GM18951 (cell line): Measurements from ENCODE around the gene CERS6.

Source experiments
- POLR2A ChIP-seq: IDR thresholded peaks from 4 replicates; pipeline ENCODE4 v1.6.1; 2011; ENCODE audit warnings: mild to moderate bottlenecking; ENCODE audit not compliant: insufficient read length, insufficient read depth; ENCODE audit errors: extremely low read depth
- in situ Hi-C: fragments of 300-500 bp; cut with MboI; formaldehyde crosslinking; loops from one replicate; pipeline ENCODE4 v1.12.0; 2022; ENCODE audit warnings: low sequenced_read_pairs, mixed read lengths, inconsistent platforms; ENCODE audit not compliant: unreplicated experiment

The CERS6 gene

DNA sequence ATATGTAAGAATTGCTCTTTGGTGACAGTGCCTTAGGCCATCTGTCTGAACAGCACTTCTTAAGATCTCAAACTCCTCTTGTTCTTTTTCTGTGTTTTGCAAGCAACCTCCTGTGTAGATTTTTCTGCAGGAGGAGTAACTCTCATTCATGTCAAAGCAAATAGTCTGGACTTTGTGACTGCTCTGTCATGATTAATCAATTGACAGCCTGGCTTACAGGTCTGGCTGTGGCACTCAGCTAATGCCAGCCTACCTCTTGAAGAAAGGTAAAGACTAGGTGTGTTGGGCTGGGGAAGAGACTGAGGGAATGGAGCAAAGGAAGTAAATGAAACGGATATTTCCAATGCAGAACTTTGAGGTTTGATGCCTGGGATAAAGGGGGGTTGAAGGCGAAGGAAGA, 156.6 kb downstream of the CERS6 start:
- TF ChIP-seq POLR2A, result no peak
- in situ Hi-C loops, result no loop called here

DNA sequence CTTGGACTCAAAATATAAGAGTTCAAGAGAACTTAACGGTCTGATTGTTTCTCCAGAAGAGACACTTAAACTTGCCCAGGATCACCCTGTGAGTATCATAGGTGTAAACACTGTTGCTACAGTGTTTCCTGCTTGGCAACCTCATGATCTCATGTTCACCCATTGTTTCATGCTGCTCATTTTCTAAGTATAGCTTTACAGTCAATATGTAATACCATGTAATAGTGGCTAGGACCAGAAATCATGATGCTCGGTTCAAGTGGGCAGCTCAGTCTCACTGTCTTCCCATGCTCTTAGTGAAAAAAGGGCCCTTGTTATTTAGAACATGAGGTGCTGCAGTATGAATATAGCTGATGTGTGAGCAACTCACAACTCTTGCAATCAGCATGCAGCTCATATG, 157.5 kb downstream of the CERS6 start:
- TF ChIP-seq POLR2A, result no peak

DNA sequence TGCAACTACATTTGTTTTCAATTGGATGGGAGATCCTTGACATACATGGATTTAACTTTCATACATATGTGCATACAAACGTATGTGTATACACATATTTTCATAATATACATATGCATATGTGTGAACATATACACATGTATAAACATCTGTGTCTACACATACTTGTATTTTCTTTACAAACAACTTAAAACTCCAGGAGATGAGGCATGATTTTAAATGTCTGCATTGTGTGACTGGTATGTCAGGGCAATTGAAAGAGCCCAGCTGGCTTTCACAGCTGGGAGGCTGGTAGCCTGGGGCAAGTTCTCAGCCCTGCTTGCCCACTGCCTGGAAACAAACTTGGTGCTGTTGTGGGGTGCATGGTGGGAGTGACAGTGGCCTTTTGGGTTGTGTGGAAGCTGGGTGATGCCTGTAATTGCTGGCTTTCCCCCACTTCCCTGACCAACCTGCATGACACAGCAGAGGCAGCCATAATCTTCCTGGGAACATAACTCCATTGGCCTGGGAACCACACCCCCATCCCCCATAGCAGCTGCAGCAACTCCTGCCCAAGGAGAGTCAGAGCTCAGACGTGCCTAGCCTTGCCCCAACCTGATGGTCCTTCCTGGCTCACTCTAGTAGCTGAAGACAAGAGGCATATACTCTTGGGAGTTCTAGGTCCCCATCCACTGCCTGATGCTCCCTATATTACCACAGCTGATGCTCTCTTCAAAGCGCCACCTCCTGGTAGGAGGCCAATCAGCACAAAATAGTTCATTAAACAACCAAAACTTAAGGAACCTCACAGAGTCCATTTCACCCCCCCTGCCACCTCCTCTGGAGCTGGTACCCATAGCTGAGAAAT, 158.3 kb downstream of the CERS6 start:
- no peak for TF ChIP-seq POLR2A
- in situ Hi-C loops, result no loop called here

More for the DNA sequence above, 157.5 kb downstream of the CERS6 start:
- in situ Hi-C loops, result no loop called here

DNA sequence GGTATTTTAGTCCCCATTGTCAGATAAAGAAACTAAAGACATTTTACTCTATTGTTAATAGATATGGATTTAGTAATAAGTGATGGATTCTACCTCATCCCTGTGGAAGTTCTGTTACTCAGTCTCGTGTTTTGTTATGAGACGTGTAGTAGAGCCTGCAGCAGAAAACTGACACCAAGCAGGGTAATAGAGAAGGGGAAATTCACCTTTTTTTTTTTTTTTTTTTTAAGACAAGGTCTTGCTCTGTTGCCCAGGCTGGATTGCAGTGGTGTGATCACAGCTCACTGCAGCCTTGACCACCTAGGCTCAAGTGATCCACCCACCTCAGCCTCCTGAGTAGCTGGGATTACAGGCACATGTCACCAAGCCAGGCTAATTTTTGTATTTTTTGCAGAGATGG, 164.5 kb downstream of the CERS6 start:
- in situ Hi-C loops, result no loop called here
- TF ChIP-seq POLR2A, result no peak

DNA sequence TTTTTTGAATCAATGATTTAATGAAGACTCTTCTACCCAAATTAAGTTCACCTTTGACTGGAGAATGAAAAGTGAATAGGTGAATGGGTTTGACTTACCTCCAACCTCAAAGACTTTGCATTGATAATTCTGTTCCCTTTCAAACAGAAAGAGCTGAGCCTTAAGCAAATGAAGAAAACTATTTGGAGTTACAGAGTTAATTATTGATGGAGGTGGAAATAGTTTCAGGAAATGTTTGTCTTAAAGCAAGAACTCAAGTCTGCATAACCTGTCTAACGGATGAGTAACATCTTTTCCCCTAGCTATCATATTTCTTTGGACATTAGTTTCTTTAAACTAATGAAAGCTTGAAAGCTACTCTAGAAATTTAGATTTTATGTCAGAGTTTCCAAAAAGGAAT, 166.5 kb downstream of the CERS6 start:
- in situ Hi-C loops, result no loop called here
- no peak for TF ChIP-seq POLR2A

DNA sequence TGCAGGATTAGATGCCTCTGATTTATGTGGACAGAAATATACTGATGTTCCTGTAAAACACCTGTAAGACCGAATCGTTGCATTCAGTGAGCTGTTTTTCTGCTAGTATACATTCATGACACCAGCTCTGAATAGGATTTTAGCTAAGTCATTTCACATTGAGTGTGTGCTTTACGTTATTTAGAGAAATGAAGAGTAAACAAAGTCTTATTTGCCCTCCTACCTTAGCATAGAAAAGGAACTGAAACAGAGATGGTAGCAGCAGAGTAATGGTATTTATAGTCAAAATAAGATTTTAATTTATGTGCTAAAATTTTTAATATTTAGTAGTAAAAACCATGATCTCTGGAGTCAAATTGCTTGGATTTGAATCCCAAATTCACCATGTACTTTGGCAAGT, 168.0 kb downstream of the CERS6 start:
- no peak for TF ChIP-seq POLR2A
- in situ Hi-C loops, result no loop called here

DNA sequence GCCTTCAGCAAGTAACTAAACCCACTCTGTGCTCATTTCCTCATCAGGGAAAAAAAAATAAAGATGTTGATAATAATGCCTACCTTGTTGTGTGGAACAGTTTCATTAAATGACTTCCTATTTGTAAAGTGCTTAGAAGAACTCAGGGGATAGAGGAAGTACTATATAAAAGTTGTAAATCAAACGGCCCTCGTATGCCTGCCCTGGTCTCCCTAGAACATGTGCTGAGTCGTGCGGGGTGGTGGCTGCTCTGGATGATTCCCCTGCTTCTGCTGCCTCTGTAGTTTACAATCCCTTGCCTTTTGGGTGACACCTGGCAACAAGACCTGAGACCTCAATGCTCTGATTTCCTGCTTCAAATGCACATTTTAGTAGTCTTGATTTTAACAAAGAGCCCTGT, 170.0 kb downstream of the CERS6 start:
- no peak for TF ChIP-seq POLR2A
- in situ Hi-C loops, result no loop called here

DNA sequence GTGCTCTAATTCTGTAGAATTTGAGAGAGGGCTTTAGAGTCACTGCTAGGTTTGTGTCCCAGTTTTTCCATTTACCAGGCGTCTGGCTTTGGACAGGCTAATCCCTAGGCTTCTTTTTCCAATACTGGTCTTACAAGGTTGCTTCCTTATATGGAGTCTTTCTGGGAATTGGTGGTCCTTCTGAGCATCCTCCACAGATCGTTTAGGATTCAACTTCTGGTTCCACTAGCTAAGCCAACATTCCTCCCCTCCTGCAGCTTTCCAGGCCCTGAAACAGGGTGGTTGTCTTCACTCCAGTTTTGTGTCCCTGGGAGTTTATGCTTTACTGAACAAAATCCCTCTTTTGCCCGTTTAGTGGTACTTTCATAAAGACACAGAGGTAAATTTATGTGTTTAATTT, 170.6 kb downstream of the CERS6 start:
- no peak for TF ChIP-seq POLR2A
- in situ Hi-C loops, result no loop called here

DNA sequence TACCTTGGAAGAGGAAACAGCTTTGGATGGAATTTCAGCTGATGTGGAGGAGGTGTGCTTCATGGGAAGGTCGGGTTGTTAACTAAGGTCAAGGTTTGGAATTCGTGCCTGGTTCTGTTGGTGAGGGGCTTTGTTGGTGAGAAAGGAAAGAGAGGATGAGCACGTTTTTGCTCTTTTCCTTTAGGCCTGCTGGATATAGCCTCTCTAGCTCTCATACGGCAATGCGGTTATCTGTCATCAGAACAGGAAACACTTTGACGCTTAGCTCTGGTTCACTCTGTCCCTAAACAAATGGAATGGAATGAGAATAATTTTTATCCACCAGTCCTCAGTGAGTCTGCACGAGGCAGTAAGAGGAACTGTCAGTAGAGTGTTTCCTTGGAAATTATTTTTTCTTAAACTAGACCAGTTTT, 176.6 kb downstream of the CERS6 start:
- in situ Hi-C loops, result no loop called here
- TF ChIP-seq POLR2A, result no peak

DNA sequence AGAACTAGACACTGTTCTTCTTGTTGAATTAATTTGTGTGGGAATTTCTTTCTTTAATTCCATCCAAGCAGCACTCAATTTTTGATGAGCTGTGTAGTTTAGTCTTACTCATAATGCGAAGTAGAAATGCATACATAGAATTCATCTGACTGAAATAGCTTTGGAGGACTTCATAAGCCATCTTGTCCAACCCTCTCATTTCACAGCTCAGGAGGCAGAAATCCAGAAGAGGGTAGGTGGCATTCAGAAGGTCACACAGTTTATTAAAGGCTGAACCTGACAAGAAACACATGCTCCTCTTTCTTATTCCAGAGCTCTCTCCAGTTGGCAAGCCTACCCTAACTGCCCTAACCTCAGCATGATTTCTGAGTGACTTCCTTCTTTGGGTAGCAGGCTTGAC, 177.1 kb downstream of the CERS6 start:
- in situ Hi-C loops, result no loop called here
- TF ChIP-seq POLR2A, result no peak

DNA sequence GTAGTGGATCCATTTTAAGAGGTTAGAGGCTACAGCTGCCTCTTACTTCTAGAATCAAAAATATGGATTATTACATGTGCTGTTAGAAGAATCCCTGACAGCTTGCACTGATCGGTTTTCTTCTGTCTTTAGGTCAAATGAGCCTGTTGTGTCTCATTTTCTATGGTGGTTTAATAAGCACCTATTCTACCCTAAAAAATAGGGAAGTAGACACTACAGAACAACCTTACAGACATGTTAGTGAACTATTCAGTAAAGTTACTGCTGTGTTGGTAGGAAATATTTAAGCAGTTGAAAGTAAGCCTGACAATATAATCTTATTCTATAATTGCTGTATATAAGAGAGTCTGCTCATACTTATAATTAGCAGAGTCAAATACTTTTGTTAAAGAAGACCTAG, 177.8 kb downstream of the CERS6 start:
- TF ChIP-seq POLR2A, result no peak
- in situ Hi-C loops, result no loop called here

DNA sequence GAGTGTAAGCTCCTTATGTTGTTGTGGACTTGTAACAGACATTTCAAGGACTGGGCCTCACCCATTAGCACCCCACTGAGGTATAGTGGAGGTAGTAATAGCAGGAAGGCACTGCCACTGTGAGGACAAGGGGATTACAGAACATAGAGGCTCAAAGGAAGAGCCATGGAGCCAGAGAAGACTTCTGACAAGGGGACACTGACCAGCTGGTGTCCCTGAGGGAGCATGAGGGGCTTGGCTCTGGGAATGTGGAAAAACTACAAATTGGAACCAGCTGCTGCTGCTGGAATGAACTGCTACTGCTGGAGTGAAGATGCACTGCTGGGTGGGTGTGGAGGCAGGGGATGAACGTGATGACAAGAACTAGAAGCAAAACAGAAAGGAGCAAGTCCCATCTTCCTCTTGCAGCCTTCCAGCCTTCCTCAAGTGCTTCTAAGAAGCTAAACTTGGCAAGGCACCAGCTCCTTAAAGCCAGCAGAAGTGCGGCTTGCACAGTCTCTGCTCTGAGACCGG, 179.0 kb downstream of the CERS6 start:
- no peak for TF ChIP-seq POLR2A
- in situ Hi-C loops, result no loop called here

DNA sequence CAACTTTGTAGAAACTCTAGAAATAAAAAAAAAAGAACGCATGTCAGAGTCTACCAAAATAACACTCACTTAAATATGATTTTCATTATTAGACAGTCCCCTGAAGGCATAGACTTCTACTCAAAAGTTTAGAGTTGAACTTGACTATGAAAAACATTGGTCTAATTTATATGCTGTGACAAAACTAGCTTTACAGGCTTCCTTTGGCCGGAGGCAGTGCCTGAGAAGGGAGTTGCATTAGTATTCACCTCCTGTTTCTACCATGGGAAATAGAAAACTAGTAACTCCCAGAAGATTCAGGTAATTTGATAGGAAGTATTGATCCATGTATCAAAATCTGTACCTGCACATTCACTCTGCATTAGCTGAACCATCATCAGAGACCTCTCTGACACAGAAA, 182.9 kb downstream of the CERS6 start:
- in situ Hi-C loops, result no loop called here
- no peak for TF ChIP-seq POLR2A

DNA sequence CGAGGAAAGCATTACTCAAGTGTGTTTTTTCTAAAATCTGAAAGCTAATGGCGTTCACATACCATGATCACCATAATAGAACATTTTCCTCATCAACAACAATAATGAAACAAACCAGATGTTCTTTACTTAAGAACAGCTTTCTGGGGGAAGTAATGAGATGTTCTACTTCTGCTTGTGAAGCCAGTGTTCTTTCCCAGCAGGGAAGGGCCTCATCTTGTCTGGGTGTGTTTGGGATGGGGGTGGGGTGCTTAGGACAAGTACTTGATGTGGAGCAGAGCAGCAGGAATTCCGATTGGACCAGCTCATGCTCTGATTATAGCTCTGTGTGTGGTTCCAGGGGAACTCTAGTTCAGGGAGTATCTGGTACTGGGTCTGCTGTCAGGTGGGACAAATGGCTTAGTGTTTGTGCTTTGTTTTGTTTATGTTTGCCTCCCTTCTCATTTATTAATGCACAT, 183.4 kb downstream of the CERS6 start:
- TF ChIP-seq POLR2A, result no peak
- in situ Hi-C loops, result no loop called here

DNA sequence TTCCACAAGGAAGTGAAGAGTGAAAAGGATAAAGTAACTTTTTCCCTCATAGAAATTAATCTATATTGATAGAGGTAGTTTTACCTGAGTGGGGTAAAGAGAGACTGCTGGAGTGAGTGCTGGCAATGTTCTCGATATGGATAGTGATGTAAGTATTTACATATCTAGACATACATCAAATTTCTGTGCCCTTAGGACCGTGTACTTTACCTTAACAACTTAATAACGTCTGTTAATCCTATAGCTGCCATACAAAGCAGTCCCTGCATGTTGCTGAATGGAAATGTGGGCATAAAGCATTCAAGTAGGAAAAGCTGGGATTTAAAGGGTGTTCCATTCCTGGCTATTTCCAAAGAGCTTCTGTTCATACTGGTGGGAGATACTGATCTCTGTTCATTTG, 184.0 kb downstream of the CERS6 start:
- in situ Hi-C loops, result no loop called here
- no peak for TF ChIP-seq POLR2A

DNA sequence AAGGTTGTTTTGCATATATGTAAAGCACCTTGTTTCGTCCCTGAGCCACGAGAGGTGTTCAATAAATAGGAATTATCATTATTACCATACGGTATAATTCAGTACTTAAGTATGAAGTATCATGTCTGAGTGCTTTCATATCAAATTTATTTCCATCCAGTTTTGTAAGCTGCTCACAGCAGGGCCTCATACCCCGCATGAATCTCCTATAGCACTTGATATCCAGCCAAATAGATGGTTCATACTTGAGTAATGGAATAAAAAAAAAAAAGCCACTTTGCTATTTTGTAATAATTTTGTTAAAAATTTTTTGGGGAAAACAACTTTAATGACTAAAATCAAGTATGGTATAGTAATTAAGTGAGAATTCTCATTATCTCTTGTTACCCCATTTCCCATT, 185.6 kb downstream of the CERS6 start:
- in situ Hi-C loops, result no loop called here
- no peak for TF ChIP-seq POLR2A
